Measurements from ENCODE around the gene TM9SF4. TPM values are rescaled to one million over a fixed set of nuclear protein-coding genes. Genes with fewer than 3 reads are reported as not detected.

The TM9SF4 gene
- polyA plus RNA-seq, 1 donor (not counting 4 experiments of a cell fraction or from before 2014, with no cell fraction given) = 49.4 TPM

- Histone ChIP-seq H3K4me2 (ENCODE audit: control insufficient read depth, extremely low read depth, insufficient read depth, low read depth, low read length) (no peak overlapping the region), H3K4me3 (ENCODE audit: control insufficient read depth in 2 of 3, extremely low read depth in 1 of 3, insufficient read depth in 2 of 3, low read depth in 1 of 3, low read length in 3 of 3) (no peak overlapping the region), H4K20me1 (ENCODE audit: control insufficient read depth, extremely low read depth, insufficient read depth, low read length) (no peaks in the 10 kb centered on the region), H3K79me2 (ENCODE audit: control insufficient read depth, insufficient read depth, low read length) (no peaks in the 10 kb centered on the region), H3K27ac (ENCODE audit: control insufficient read depth, insufficient read depth, low read length) (no peak overlapping the region), H3K9ac (ENCODE audit: control insufficient read depth, extremely low read depth, insufficient read depth, low read length) (no peak overlapping the region), H3K27me3 (ENCODE audit: control insufficient read depth, extremely low read depth, insufficient read depth, low read length) (no peaks in the 10 kb centered on the region), H2AFZ (ENCODE audit: control insufficient read depth, low read length) (no peak overlapping the region), H3K9me1 (ENCODE audit: control insufficient read depth, extremely low read depth, insufficient read depth, low read length) (no peaks in the 10 kb centered on the region), H3K4me1 (ENCODE audit: control insufficient read depth, extremely low read depth, insufficient read depth, low read length) (no peaks in the 10 kb centered on the region), H3K36me3 (ENCODE audit: control insufficient read depth in 2 of 2, extremely low read depth in 1 of 2, insufficient read depth in 2 of 2, low read length in 2 of 2) (peaks cover 37 to 49% of the 10 kb centered on the region in 2 experiments), H3K9me3 (ENCODE audit: control insufficient read depth, low read depth, low read length) (no peaks in the 10 kb centered on the region)
- DNase-seq (ENCODE audit: low read depth, low spot score) (no peak), FAIRE-seq (no peak)
- dilution Hi-C loops (cut with MboI; ENCODE audit: extremely low pct_ligation_motif_present, low sequenced_read_pairs) = no loop called here
- no peak for TF ChIP-seq EZH2 (IDR thresholded peaks at IDR 0.05; ENCODE audit: low read length)
Observed at GRCh38 chr20:32139947-32140346, 30.4 kb downstream of the TM9SF4 start.

- no peak for FAIRE-seq
- TF ChIP-seq EZH2 (IDR thresholded peaks at IDR 0.05; ENCODE audit: low read length) (no peak), CTCF (optimal IDR thresholded peaks at IDR 0.05 in 1 of 3, IDR thresholded peaks at IDR 0.05 in 1 of 3, conservative IDR thresholded peaks at IDR 0.05 in 1 of 3; ENCODE audit: extremely low read depth in 1 of 3, insufficient read depth in 2 of 3, low read length in 3 of 3) (no peak)
- no peaks in the 10 kb centered on the region for H3K9me3 ChIP-seq (ENCODE audit: control insufficient read depth, low read depth, low read length)
- H3K4me3 ChIP-seq (ENCODE audit: control insufficient read depth in 2 of 3, extremely low read depth in 1 of 3, insufficient read depth in 2 of 3, low read depth in 1 of 3, low read length in 3 of 3) = no peak overlapping the region
- H3K4me1 ChIP-seq (ENCODE audit: control insufficient read depth, extremely low read depth, insufficient read depth, low read length) = no peaks in the 10 kb centered on the region
- H3K36me3 ChIP-seq (ENCODE audit: control insufficient read depth in 2 of 2, extremely low read depth in 1 of 2, insufficient read depth in 2 of 2, low read length in 2 of 2) = peaks cover 41 to 52% of the 10 kb centered on the region in 2 experiments
- no peaks in the 10 kb centered on the region for H3K79me2 ChIP-seq (ENCODE audit: control insufficient read depth, insufficient read depth, low read length)
- H3K9me1 ChIP-seq (ENCODE audit: control insufficient read depth, extremely low read depth, insufficient read depth, low read length) = no peaks in the 10 kb centered on the region
- no peak overlapping the region for H3K4me2 ChIP-seq (ENCODE audit: control insufficient read depth, extremely low read depth, insufficient read depth, low read depth, low read length)
- H3K9ac ChIP-seq (ENCODE audit: control insufficient read depth, extremely low read depth, insufficient read depth, low read length) = no peak overlapping the region
- H3K27ac ChIP-seq (ENCODE audit: control insufficient read depth, insufficient read depth, low read length) = no peak overlapping the region
- H2AFZ ChIP-seq (ENCODE audit: control insufficient read depth, low read length) = no peak overlapping the region
- H4K20me1 ChIP-seq (ENCODE audit: control insufficient read depth, extremely low read depth, insufficient read depth, low read length) = no peaks in the 10 kb centered on the region
- H3K27me3 ChIP-seq (ENCODE audit: control insufficient read depth, extremely low read depth, insufficient read depth, low read length) = no peaks in the 10 kb centered on the region
- no peak for DNase-seq (ENCODE audit: low read depth, low spot score)
- dilution Hi-C loops (cut with MboI; ENCODE audit: extremely low pct_ligation_motif_present, low sequenced_read_pairs) = no loop called here
Observed at GRCh38 chr20:32140603-32141002, 31.1 kb downstream of the TM9SF4 start.

GRCh38 chr20:32141465-32141980, 32.0 kb downstream of the TM9SF4 start:
- Histone ChIP-seq H4K20me1 (ENCODE audit: control insufficient read depth, extremely low read depth, insufficient read depth, low read length) (no peaks in the 10 kb centered on the region), H3K4me1 (ENCODE audit: control insufficient read depth, extremely low read depth, insufficient read depth, low read length) (no peaks in the 10 kb centered on the region), H3K36me3 (ENCODE audit: control insufficient read depth in 2 of 2, extremely low read depth in 1 of 2, insufficient read depth in 2 of 2, low read length in 2 of 2) (peaks cover 41 to 60% of the 10 kb centered on the region in 2 experiments), H3K27me3 (ENCODE audit: control insufficient read depth, extremely low read depth, insufficient read depth, low read length) (no peaks in the 10 kb centered on the region), H2AFZ (ENCODE audit: control insufficient read depth, low read length) (no peak overlapping the region), H3K4me2 (ENCODE audit: control insufficient read depth, extremely low read depth, insufficient read depth, low read depth, low read length) (no peak overlapping the region), H3K4me3 (ENCODE audit: control insufficient read depth in 2 of 3, extremely low read depth in 1 of 3, insufficient read depth in 2 of 3, low read depth in 1 of 3, low read length in 3 of 3) (no peak overlapping the region), H3K79me2 (ENCODE audit: control insufficient read depth, insufficient read depth, low read length) (no peaks in the 10 kb centered on the region), H3K9me1 (ENCODE audit: control insufficient read depth, extremely low read depth, insufficient read depth, low read length) (no peaks in the 10 kb centered on the region), H3K27ac (ENCODE audit: control insufficient read depth, insufficient read depth, low read length) (no peak overlapping the region), H3K9me3 (ENCODE audit: control insufficient read depth, low read depth, low read length) (no peaks in the 10 kb centered on the region), H3K9ac (ENCODE audit: control insufficient read depth, extremely low read depth, insufficient read depth, low read length) (no peak overlapping the region)
- no peak for DNase-seq (ENCODE audit: low read depth, low spot score)
- no peak for FAIRE-seq
- dilution Hi-C loops (cut with MboI; ENCODE audit: extremely low pct_ligation_motif_present, low sequenced_read_pairs) = no loop called here
- TF ChIP-seq CTCF (optimal IDR thresholded peaks at IDR 0.05 in 1 of 3, IDR thresholded peaks at IDR 0.05 in 1 of 3, conservative IDR thresholded peaks at IDR 0.05 in 1 of 3; ENCODE audit: extremely low read depth in 1 of 3, insufficient read depth in 2 of 3, low read length in 3 of 3) (no peak), EZH2 (IDR thresholded peaks at IDR 0.05; ENCODE audit: low read length) (no peak)

All from keratinocyte (primary cell).